Measurements from ENCODE around the gene NTSR2. TPM values are rescaled to one million over a fixed set of nuclear protein-coding genes. Genes with fewer than 3 reads are reported as not detected.

The NTSR2 gene
- polyA plus RNA-seq, 2 of the 4 experiments (the other 2 are of a cell fraction), result not detected

GRCh38 chr2:11667866-11668637 lies 1.9 kb downstream of the NTSR2 start:
- Histone ChIP-seq H3K4me1 (peaks cover 3% of the 10 kb centered on the region; the same call in 1 of the 3 replicates), H3K9me3 (peaks cover 5% of the 10 kb centered on the region), H3K4me3 (no peak overlapping the region), H3K27ac (no peak overlapping the region), H3K4me2 (no peak overlapping the region)
- DNase-seq (ENCODE audit: low read depth in 1 of 2, low spot score in 1 of 2), result no peak
- POLR2A ChIA-PET, result no interaction called here
- TF ChIP-seq EHMT2 (IDR thresholded peaks at IDR 0.05; ENCODE audit: low read depth) (no peak), NR3C1 (IDR thresholded peaks at IDR 0.05) (no peak), FOXS1 (CRISPR knock-in tag; IDR thresholded peaks at IDR 0.05) (no peak), FOSL2 (IDR thresholded peaks at IDR 0.05) (no peak), FOSL2 (CRISPR knock-in tag; IDR thresholded peaks at IDR 0.05) (no peak), RNF2 (IDR thresholded peaks at IDR 0.05; ENCODE audit: borderline replicate concordance, low read depth) (no peak), HEYL (CRISPR knock-in tag; IDR thresholded peaks at IDR 0.05) (no peak), JUNB (IDR thresholded peaks at IDR 0.05) (no peak), HOXB13 (CRISPR knock-in tag; IDR thresholded peaks at IDR 0.05; ENCODE audit: low read depth) (no peak), RAD21 (conservative IDR thresholded peaks at IDR 0.05 in 1 of 2, IDR thresholded peaks at IDR 0.05 in 1 of 2) (no peak), HOXA7 (CRISPR knock-in tag; IDR thresholded peaks at IDR 0.05) (no peak), TFCP2L1 (CRISPR knock-in tag; IDR thresholded peaks at IDR 0.05) (no peak), CHD2 (IDR thresholded peaks at IDR 0.05; ENCODE audit: low read length, partially characterized antibody) (no peak), SREBF2 (IDR thresholded peaks at IDR 0.05) (no peak), MAX (IDR thresholded peaks at IDR 0.05) (no peak), MAFK (IDR thresholded peaks at IDR 0.05; ENCODE audit: partially characterized antibody) (no peak), NPAS2 (CRISPR knock-in tag; IDR thresholded peaks at IDR 0.05; ENCODE audit: borderline replicate concordance) (no peak), ZNF302 (CRISPR knock-in tag; IDR thresholded peaks at IDR 0.05) (no peak), BCL3 (IDR thresholded peaks at IDR 0.05) (no peak), BHLHE40 (IDR thresholded peaks at IDR 0.05; ENCODE audit: low read depth, low read length) (no peak)
- FAIRE-seq, result no peak
- WGBS (ENCODE audit: missing lambda C conversion rate), result 25% methylated on average over 15 of the region's 16 CpGs
- CTCF ChIA-PET, result interaction anchor here (1.3 kb wide), 1 partner anchor 9 kb away, joined by 3 read pairs; no protein-coding TSS in a partner anchor
- ATAC-seq, result peak in 1 of 2 experiments; percentile 18; a peak in 2 of 6 replicates

GRCh38 chr2:11667194-11667593 lies 2.8 kb downstream of the NTSR2 start:
- WGBS (ENCODE audit: missing lambda C conversion rate), result 9% methylated on average over 3 of the region's 3 CpGs
- no peak for FAIRE-seq
- ATAC-seq, result no peak
- H3K4me3 ChIP-seq, result no peak overlapping the region
- no peak overlapping the region for H3K4me2 ChIP-seq
- ChIA-PET POLR2A (no interaction called here), CTCF (interaction anchor here (0.8 kb wide), 1 partner anchor 112 kb away, joined by 4 read pairs; no protein-coding TSS in a partner anchor)
- no peak for DNase-seq (ENCODE audit: low read depth in 1 of 2, low spot score in 1 of 2)
- H3K27ac ChIP-seq, result no peak overlapping the region
- TF ChIP-seq NFE2L2 (conservative IDR thresholded peaks at IDR 0.05; ENCODE audit: low read length) (no peak), ZSCAN20 (CRISPR knock-in tag; IDR thresholded peaks at IDR 0.05) (no peak), PBX3 (IDR thresholded peaks at IDR 0.05) (no peak), MAZ (IDR thresholded peaks at IDR 0.05; ENCODE audit: borderline replicate concordance, low read depth, low read length) (no peak), USF2 (IDR thresholded peaks at IDR 0.05) (no peak), HEYL (CRISPR knock-in tag; IDR thresholded peaks at IDR 0.05) (no peak), FOXS1 (CRISPR knock-in tag; IDR thresholded peaks at IDR 0.05) (no peak), MYC (IDR thresholded peaks at IDR 0.05; ENCODE audit: borderline replicate concordance, low read length) (no peak), RAD21 (conservative IDR thresholded peaks at IDR 0.05 in 1 of 2, IDR thresholded peaks at IDR 0.05 in 1 of 2) (no peak), TP53 (CRISPR knock-in tag; IDR thresholded peaks at IDR 0.05) (no peak), MAFK (IDR thresholded peaks at IDR 0.05; ENCODE audit: partially characterized antibody) (no peak)
- H3K9me3 ChIP-seq, result peaks cover 11% of the 10 kb centered on the region
- H3K4me1 ChIP-seq, result peaks cover 3% of the 10 kb centered on the region; the same call in 1 of the 3 replicates

All from A549 (cell line).